NCI-H2171 treated with DMSO at 0.1 percent for 48 hours (cell line): Measurements from ENCODE around the gene PRDM2.

Experiments used
- DNase-seq: peaks from one replicate; lab custom pipeline; 2025; lab: John Stamatoyannopoulos, UW

Gene PRDM2

DNA sequence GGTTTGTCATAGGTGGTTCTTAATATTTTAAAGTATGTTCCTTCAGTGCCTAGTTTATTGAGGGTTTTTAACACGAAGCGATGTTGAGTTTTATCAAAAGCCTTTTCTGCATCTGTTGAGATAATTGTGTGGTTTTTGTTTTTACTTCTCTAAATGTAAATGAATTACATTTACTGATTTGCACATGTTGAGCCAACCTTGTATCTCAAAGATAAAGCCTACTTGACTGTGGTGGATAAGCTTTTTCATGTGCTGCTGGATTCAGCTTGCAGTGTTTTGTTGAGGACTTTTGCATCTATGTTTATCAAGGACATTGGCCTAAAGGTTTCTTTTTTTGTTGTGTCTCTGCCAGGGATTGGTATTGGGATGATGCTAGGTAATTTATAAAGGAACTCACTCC, 142.5 kb downstream of the PRDM2 start:
- no peak for DNase-seq

DNA sequence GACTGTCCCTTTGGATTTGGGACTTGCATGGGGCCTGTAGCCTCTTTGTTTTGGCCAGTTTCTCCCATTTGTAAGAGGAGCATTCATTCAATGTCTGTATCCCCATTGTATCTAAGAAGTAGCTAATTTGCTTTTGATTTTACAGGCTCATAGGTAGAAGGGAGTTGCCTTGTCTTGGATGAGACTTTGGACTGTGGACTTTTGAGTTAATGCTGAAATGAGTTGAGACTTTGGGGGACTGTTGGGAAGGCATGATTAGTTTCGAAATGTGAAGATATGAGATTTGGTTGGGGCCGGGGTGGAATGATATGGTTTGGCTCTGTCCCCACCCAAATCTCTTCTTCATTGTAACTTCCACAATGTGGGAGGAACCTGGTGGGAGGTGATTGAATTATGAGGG, 151.7 kb downstream of the PRDM2 start:
- DNase-seq: no peak

DNA sequence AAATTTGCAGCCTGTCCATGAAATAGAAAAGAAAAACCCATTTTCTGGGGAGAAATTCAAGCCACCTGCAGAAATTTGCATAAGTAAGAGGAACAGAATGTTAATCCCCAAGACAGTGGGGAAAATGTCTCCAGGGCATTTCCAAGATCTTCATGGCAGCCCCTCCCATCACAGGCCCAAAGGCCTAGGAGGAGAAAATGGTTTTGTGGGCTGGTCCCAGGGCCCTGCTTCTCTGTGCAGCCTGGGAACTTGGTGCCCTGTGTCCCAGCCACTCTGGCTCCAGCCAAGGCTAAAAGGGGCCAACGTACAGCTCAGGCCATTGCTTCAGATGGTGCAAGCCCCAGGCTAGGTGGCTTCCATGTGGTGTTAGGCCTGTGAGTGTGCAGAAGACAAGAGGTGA, 155.6 kb downstream of the PRDM2 start:
- DNase-seq: no peak

DNA sequence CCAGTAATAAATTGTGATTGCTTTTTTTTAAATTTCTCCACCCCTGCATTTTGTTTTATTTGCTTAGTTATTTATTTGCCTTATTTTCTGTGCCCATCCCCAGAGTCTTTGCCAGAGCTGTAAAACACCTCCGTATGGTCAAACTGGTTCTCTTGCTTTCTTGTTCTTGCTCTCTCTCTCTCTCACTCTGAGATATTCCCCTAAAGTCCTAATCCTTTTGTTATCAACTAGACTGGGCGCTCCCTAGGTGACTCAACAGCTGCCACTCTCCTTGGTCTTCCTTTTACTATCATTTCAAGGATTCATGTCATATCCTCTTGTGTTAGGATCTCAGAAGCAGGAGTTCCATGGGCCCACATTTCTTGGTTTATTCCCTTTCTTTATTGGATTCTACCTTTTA, 160.0 kb downstream of the PRDM2 start:
- no peak for DNase-seq

DNA sequence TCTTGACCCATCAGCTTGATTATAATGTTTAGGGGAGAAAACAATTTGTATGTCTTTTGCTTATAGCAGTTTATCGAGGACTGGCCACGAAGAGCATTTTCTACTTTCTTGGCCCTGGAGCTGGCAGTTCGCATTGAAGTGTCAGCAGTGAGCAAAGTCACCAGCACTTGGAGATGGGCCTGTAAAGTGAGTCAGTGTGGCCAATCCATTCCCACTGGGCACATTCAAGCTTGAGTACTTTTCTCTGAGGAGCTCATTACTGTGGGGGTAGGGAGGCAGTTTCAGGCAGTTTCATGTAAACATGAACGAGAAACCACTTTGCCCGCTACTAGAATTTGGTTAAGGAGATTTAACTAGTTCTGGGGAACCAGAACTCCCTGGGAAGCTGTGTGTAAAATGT, 164.8 kb downstream of the PRDM2 start:
- DNase-seq: no peak

DNA sequence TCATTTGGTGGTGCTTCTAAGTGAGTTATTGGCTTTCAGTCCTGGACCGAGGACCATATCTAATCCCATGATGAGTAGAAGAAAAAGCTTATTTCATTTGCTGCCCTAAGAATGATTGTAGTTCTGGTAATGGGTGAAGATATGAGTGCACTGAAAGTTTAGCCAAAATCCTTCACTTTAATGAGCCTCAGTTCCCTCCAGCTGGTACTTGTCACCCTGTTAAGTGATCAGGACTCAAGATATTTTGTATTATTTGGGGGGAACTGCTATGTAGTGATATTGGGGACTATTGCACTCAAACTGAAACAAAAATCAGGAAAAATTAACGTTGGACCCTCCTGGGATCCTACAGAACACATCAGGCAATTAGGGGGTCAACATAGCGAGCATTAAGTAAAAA, 165.9 kb downstream of the PRDM2 start:
- DNase-seq: no peak

DNA sequence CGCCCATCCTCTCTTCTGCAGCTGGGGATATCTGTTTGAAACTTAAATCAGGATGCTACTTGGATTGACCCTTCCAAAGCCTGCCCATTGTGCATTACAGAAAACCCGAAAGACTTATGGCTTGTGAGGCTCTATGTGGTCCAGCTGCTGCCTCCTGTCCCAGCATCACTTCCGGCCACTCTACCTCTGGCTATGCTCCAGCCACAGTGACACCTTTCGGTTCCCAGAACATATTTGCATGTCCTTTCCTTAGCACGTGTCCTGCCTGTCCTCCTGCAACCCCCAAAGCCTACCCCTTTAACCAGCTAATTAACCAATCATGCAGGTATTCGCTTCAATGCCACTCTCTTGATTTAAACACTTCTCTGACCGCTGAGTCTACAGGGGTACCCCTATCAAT, 167.6 kb downstream of the PRDM2 start:
- no peak for DNase-seq

DNA sequence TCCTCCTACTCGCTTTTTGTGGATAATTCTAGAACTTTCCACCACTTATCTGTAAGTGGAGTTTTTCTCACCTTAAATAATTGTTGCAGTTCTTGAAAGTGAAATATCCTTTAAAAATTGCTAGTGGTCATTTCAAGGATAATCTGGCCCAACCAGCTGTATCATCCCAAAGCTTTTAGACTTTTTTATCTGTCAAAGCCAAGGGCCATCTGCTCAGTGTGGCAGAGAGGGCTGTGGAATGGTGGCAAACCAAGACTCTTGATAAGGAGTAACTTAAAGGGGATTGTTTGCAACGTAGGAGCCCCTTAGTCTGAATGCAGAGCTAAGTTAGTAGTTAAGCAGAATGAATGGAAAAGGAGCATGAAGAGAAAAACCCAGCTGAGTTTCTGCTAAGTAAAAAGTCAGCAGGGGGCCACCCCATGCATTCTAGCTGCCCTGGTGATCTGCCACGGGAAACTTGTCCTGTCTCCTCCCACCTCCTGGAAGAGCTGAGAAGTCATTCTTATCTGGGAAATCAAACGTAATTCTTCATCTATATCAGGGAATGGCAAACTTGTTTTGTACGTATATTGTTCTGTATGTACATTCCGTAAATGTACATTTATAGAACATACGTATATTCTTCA, 169.3 kb downstream of the PRDM2 start:
- DNase-seq: no peak

DNA sequence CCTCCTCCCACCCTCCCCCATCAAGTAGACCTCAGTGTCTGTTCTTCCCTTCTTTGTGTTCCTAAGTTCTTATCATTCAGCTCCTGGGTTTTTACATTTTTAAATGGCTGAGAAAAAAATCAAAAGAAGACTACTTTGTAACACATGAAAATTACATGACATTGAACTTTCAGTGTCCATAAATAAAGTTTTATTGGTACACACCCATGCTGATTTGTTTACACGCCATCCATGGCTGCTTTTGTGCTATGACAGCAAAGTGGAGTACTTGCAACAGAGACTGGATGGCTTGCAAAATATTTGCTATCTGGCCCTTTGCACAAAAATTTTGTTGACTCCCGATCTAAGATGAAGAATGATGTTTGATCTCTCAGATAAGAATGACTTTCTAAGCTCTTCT, 171.4 kb downstream of the PRDM2 start:
- no peak for DNase-seq

DNA sequence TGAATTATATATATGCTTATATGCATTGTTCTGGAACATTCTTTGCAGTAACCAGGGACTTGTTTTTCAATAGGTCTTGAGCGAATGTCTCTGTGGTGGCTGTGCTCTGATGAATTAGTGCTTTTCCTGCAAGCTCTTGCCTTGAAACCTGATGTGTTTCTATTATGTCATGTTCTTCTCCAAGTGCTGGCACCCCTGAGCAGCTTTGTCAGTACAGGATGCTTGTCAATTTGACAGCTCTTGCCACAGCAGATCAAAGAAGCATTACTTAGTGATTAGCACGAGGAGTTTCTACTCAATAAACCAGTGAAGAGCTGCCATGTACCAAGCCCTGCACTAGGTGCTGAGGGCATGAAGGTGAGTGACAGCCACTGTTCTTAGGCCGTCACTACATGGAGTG, 171.9 kb downstream of the PRDM2 start:
- no peak for DNase-seq

DNA sequence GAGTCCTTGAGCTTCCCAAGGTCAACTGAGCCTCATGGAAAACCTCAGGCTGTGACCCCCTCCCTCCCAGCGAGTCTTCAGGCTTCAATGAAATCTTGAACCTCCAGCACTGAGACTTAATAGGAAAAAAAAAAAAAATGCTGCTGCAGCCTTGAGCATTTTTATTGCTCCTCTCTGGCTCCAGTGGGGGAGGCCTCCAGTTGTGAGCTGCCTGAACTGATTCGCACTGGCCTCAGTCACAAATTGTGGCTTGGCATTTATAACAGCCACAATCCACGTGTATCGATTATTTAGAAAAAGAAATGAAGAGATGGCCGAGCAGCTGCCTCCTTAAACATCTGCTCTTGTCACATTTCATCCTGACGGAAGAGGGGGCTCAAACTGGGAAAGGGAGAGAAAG, 173.0 kb downstream of the PRDM2 start:
- DNase-seq: no peak
